ENCODE data around the gene SENP1. TPM values are rescaled to one million over a fixed set of nuclear protein-coding genes. Genes with fewer than 3 reads are reported as not detected.

The SENP1 gene
- polyA plus RNA-seq, 3 donors: 5.2 to 8.0 (median 6.0) TPM

GRCh38 chr12:48071808-48072207 is 34.1 kb downstream of the SENP1 start:
- Mint-ChIP-seq H3K4me1 (peaks cover 5% of the 10 kb centered on the region), H3K4me3 (no peak overlapping the region), H3K36me3 (peaks cover 57 to 71% of the 10 kb centered on the region in 2 donors), H3K27me3 (ENCODE audit: low read depth in 3 of 3) (no peaks in the 10 kb centered on the region), H3K27ac (no peak overlapping the region), H3K9me3 (no peaks in the 10 kb centered on the region)
- no peaks in the 10 kb centered on the region for H3K27me3 ChIP-seq (ENCODE audit: control insufficient read depth in 2 of 2, insufficient read depth in 2 of 2, low read length in 2 of 2)
- no peaks in the 10 kb centered on the region for H3K79me2 ChIP-seq (ENCODE audit: insufficient read depth, low read length)
- intact Hi-C loops (cut with micrococcal nuclease): no loop called here
- peaks cover 62 to 89% of the 10 kb centered on the region in 2 donors for H3K36me3 ChIP-seq (replicated peaks in 1 of 2; ENCODE audit: control insufficient read depth in 1 of 2, insufficient read depth in 2 of 2, low read length in 2 of 2)
- WGBS (ENCODE audit: insufficient coverage): no CpG with 5 or more reads among the region's 2 CpGs
- H2AFZ ChIP-seq (ENCODE audit: insufficient read depth, low read depth, low read length, poor library complexity, severe bottlenecking): no peak overlapping the region
- H3K4me1 ChIP-seq (ENCODE audit: control insufficient read depth in 1 of 2, insufficient read depth in 2 of 2, low read length in 2 of 2): no peaks in the 10 kb centered on the region
- no peaks in the 10 kb centered on the region for H4K20me1 ChIP-seq (ENCODE audit: insufficient read depth, low read length)
- no peak for DNase-seq
- no peak overlapping the region for H3K4me3 ChIP-seq (replicated peaks in 1 of 3; ENCODE audit: low read depth in 2 of 3, low read length in 3 of 3)
- H3K27ac ChIP-seq (ENCODE audit: low read depth in 1 of 2, low read length in 2 of 2): no peak overlapping the region
- no peak overlapping the region for H3K9ac ChIP-seq (ENCODE audit: insufficient read depth, low read length, poor library complexity, severe bottlenecking)
- no peaks in the 10 kb centered on the region for H3K9me3 ChIP-seq (replicated peaks in 1 of 2; ENCODE audit: control insufficient read depth in 1 of 2, insufficient read depth in 1 of 2, low read length in 2 of 2)
- H3K4me2 ChIP-seq (replicated peaks; ENCODE audit: extremely low read depth, low read length, poor library complexity, severe bottlenecking): no peak overlapping the region
- no peak for TF ChIP-seq CTCF (IDR thresholded peaks at IDR 0.05)

- H3K79me2 ChIP-seq (ENCODE audit: insufficient read depth, low read length): no peaks in the 10 kb centered on the region
- 98% methylated on average over 4 of the region's 4 CpGs for WGBS (ENCODE audit: insufficient coverage)
- no peak overlapping the region for H2AFZ ChIP-seq (ENCODE audit: insufficient read depth, low read depth, low read length, poor library complexity, severe bottlenecking)
- DNase-seq: no peak
- TF ChIP-seq CTCF (IDR thresholded peaks at IDR 0.05): no peak
- Mint-ChIP-seq H3K27me3 (ENCODE audit: low read depth in 3 of 3) (no peaks in the 10 kb centered on the region), H3K4me1 (peaks cover 5% of the 10 kb centered on the region), H3K36me3 (peaks cover 64 to 77% of the 10 kb centered on the region in 2 donors), H3K4me3 (no peak overlapping the region), H3K27ac (no peak overlapping the region), H3K9me3 (no peaks in the 10 kb centered on the region)
- intact Hi-C loops (cut with micrococcal nuclease): no loop called here
- peaks cover 72 to 98% of the 10 kb centered on the region in 2 donors for H3K36me3 ChIP-seq (replicated peaks in 1 of 2; ENCODE audit: control insufficient read depth in 1 of 2, insufficient read depth in 2 of 2, low read length in 2 of 2)
- no peak overlapping the region for H3K27ac ChIP-seq (ENCODE audit: low read depth in 1 of 2, low read length in 2 of 2)
- H3K9ac ChIP-seq (ENCODE audit: insufficient read depth, low read length, poor library complexity, severe bottlenecking): no peak overlapping the region
- no peaks in the 10 kb centered on the region for H3K4me1 ChIP-seq (ENCODE audit: control insufficient read depth in 1 of 2, insufficient read depth in 2 of 2, low read length in 2 of 2)
- no peaks in the 10 kb centered on the region for H3K9me3 ChIP-seq (replicated peaks in 1 of 2; ENCODE audit: control insufficient read depth in 1 of 2, insufficient read depth in 1 of 2, low read length in 2 of 2)
- no peak overlapping the region for H3K4me2 ChIP-seq (replicated peaks; ENCODE audit: extremely low read depth, low read length, poor library complexity, severe bottlenecking)
- H3K27me3 ChIP-seq (ENCODE audit: control insufficient read depth in 2 of 2, insufficient read depth in 2 of 2, low read length in 2 of 2): no peaks in the 10 kb centered on the region
- H4K20me1 ChIP-seq (ENCODE audit: insufficient read depth, low read length): no peaks in the 10 kb centered on the region
- no peak overlapping the region for H3K4me3 ChIP-seq (replicated peaks in 1 of 3; ENCODE audit: low read depth in 2 of 3, low read length in 3 of 3)
Observed at GRCh38 chr12:48070731-48071130, 35.1 kb downstream of the SENP1 start.

Data from CD14-positive monocyte (primary cell).